ENCODE measurements around the gene DNAJB1.
"Not testable (repeated sequence)": the region's sequence is repeated elsewhere in the genome, so short reads cannot be mapped to it uniquely, and the experiment has no call there.

DNAJB1 gene

GRCh38 chr19:14553042-14553938, 35.1 kb upstream of the DNAJB1 start:
- no peak for DNase-seq (ENCODE audit: low read depth)

GRCh38 chr19:14552006-14552360, 33.8 kb upstream of the DNAJB1 start:
- not testable (repeated sequence) for DNase-seq (ENCODE audit: low read depth)

GRCh38 chr19:14551134-14552005, 33.2 kb upstream of the DNAJB1 start:
- not testable (repeated sequence) for DNase-seq (ENCODE audit: low read depth)

- DNase-seq (ENCODE audit: low read depth), result no peak
Measured at GRCh38 chr19:14550201-14550754, 32.1 kb upstream of the DNAJB1 start.

- no peak for DNase-seq (ENCODE audit: low read depth)
Measured at GRCh38 chr19:14545716-14546082, 27.5 kb upstream of the DNAJB1 start.

- DNase-seq (ENCODE audit: low read depth), result no peak
Measured at GRCh38 chr19:14544977-14545715, 26.9 kb upstream of the DNAJB1 start.

- no peak for DNase-seq (ENCODE audit: low read depth)
Measured at GRCh38 chr19:14544047-14544446, 25.9 kb upstream of the DNAJB1 start.

GRCh38 chr19:14542711-14543328, 24.6 kb upstream of the DNAJB1 start:
- DNase-seq (ENCODE audit: low read depth), result no peak

GRCh38 chr19:14541979-14542378, 23.8 kb upstream of the DNAJB1 start:
- not testable (repeated sequence) for DNase-seq (ENCODE audit: low read depth)

- DNase-seq (ENCODE audit: low read depth), result no peak
Measured at GRCh38 chr19:14540741-14541525, 22.7 kb upstream of the DNAJB1 start.

- DNase-seq (ENCODE audit: low read depth), result no peak
Measured at GRCh38 chr19:14536926-14537692, 18.9 kb upstream of the DNAJB1 start.

- no peak for DNase-seq (ENCODE audit: low read depth)
Measured at GRCh38 chr19:14533450-14533849, 15.3 kb upstream of the DNAJB1 start.

- no peak for DNase-seq (ENCODE audit: low read depth)
Measured at GRCh38 chr19:14530506-14530905, 12.3 kb upstream of the DNAJB1 start.

- no peak for DNase-seq (ENCODE audit: low read depth)
Measured at GRCh38 chr19:14530005-14530348, 11.8 kb upstream of the DNAJB1 start.

GRCh38 chr19:14529254-14530004, 11.2 kb upstream of the DNAJB1 start, which contains the start of gene TECR:
TECR (plus strand) TSS chr19:14529594; CDS start chr19:14529697, 103 bp downstream.
- peak; percentile 100 for DNase-seq (ENCODE audit: low read depth)

- DNase-seq (ENCODE audit: low read depth), result no peak
Measured at GRCh38 chr19:14528419-14529253, 10.4 kb upstream of the DNAJB1 start.

- DNase-seq (ENCODE audit: low read depth), result no peak
Measured at GRCh38 chr19:14526423-14526822, 8.2 kb upstream of the DNAJB1 start.

- no peak for DNase-seq (ENCODE audit: low read depth)
Measured at GRCh38 chr19:14525729-14526128, 7.5 kb upstream of the DNAJB1 start.
